Measurements from ENCODE around the gene CD101. TPM values are rescaled to one million over a fixed set of nuclear protein-coding genes. Genes with fewer than 3 reads are reported as not detected.

CD101 gene
- under 1 TPM in 3 of 6 donors, not detected in 3; 0.09 to 0.86 (median 0.14) TPM for polyA plus RNA-seq (ENCODE audit: low read depth in 6 of 6)

- DNase-seq (peak; percentile 6), ATAC-seq (ENCODE audit: low read depth in 2 of 2) (peak; percentile 34 to 41)
- Mint-ChIP-seq H3K27me3 (no peaks in the 10 kb centered on the region), H3K27ac (peak within 1 kb of the TSS in 5 of 6 donors; percentile 29 to 62 (median 53)), H3K9me3 (no peaks in the 10 kb centered on the region), H3K4me3 (peak within 1 kb of the TSS in 2 of 8 donors; percentile 1 to 9), H3K4me1 (peaks cover 5 to 23% (median 11%) of the 10 kb centered on the region in 3 donors), H3K36me3 (no peaks in the 10 kb centered on the region)
These were observed at the start of gene CD101 for GRCh38 chr1:117001254-117001927. CD101 (plus strand) TSS chr1:117001760; CDS start chr1:117001818, 58 bp downstream.

GRCh38 chr1:116952738-116953275, 48.8 kb upstream of the CD101 start:
- H3K36me3 Mint-ChIP-seq = no peaks in the 10 kb centered on the region
- H3K27ac Mint-ChIP-seq = no peak overlapping the region
- no peak for DNase-seq
- H3K27me3 Mint-ChIP-seq = peaks cover 0 to 9% (median 7%) of the 10 kb centered on the region in 3 donors
- no peaks in the 10 kb centered on the region for H3K4me1 Mint-ChIP-seq
- no peak for ATAC-seq (ENCODE audit: low read depth in 2 of 2)
- H3K4me3 Mint-ChIP-seq = no peak overlapping the region
- no peaks in the 10 kb centered on the region for H3K9me3 Mint-ChIP-seq

GRCh38 chr1:116954440-116954839, 47.1 kb upstream of the CD101 start:
- Mint-ChIP-seq H3K4me1 (no peaks in the 10 kb centered on the region), H3K27ac (no peak overlapping the region), H3K9me3 (no peaks in the 10 kb centered on the region), H3K36me3 (no peaks in the 10 kb centered on the region), H3K4me3 (no peak overlapping the region), H3K27me3 (peaks cover 0 to 9% (median 7%) of the 10 kb centered on the region in 3 donors)
- ATAC-seq (ENCODE audit: low read depth in 2 of 2) (no peak), DNase-seq (no peak)

- no peaks in the 10 kb centered on the region for H3K4me1 Mint-ChIP-seq
- no peak overlapping the region for H3K27ac Mint-ChIP-seq
- DNase-seq = no peak
- no peaks in the 10 kb centered on the region for H3K36me3 Mint-ChIP-seq
- H3K4me3 Mint-ChIP-seq = no peak overlapping the region
- H3K9me3 Mint-ChIP-seq = no peaks in the 10 kb centered on the region
- no peak for ATAC-seq (ENCODE audit: low read depth in 2 of 2)
- H3K27me3 Mint-ChIP-seq = peaks cover 0 to 5% (median 0%) of the 10 kb centered on the region in 3 donors
These were observed 45.2 kb upstream of the CD101 start for GRCh38 chr1:116956378-116956777.

GRCh38 chr1:116957646-116958045, 43.9 kb upstream of the CD101 start:
- H3K4me1 Mint-ChIP-seq = no peaks in the 10 kb centered on the region
- ATAC-seq (ENCODE audit: low read depth in 2 of 2) (no peak), DNase-seq (no peak)
- no peak overlapping the region for H3K27ac Mint-ChIP-seq
- H3K4me3 Mint-ChIP-seq = no peak overlapping the region
- H3K27me3 Mint-ChIP-seq = peaks cover 0 to 5% (median 0%) of the 10 kb centered on the region in 3 donors
- H3K9me3 Mint-ChIP-seq = no peaks in the 10 kb centered on the region
- H3K36me3 Mint-ChIP-seq = no peaks in the 10 kb centered on the region

- DNase-seq = no peak
- Mint-ChIP-seq H3K4me1 (no peaks in the 10 kb centered on the region), H3K27ac (no peak overlapping the region), H3K9me3 (no peaks in the 10 kb centered on the region), H3K36me3 (no peaks in the 10 kb centered on the region), H3K27me3 (peaks cover 0 to 5% (median 0%) of the 10 kb centered on the region in 3 donors), H3K4me3 (no peak overlapping the region)
- ATAC-seq (ENCODE audit: low read depth in 2 of 2) = no peak
These were observed 43.5 kb upstream of the CD101 start for GRCh38 chr1:116958110-116958509.

- Mint-ChIP-seq H3K4me3 (no peak overlapping the region), H3K27ac (no peak overlapping the region), H3K9me3 (no peaks in the 10 kb centered on the region), H3K36me3 (no peaks in the 10 kb centered on the region), H3K4me1 (no peaks in the 10 kb centered on the region), H3K27me3 (peaks cover 0 to 5% (median 0%) of the 10 kb centered on the region in 3 donors)
- no peak for DNase-seq
- no peak for ATAC-seq (ENCODE audit: low read depth in 2 of 2)
These were observed 42.6 kb upstream of the CD101 start for GRCh38 chr1:116958977-116959376.

- Mint-ChIP-seq H3K27me3 (peaks cover 0 to 5% (median 0%) of the 10 kb centered on the region in 3 donors), H3K4me1 (no peaks in the 10 kb centered on the region), H3K27ac (no peak overlapping the region), H3K36me3 (no peaks in the 10 kb centered on the region), H3K9me3 (no peaks in the 10 kb centered on the region), H3K4me3 (no peak overlapping the region)
- ATAC-seq (ENCODE audit: low read depth in 2 of 2) (no peak), DNase-seq (no peak)
These were observed 40.0 kb upstream of the CD101 start for GRCh38 chr1:116961606-116962005.

GRCh38 chr1:116962987-116963639, 38.4 kb upstream of the CD101 start:
- H3K4me3 Mint-ChIP-seq = no peak overlapping the region
- ATAC-seq (ENCODE audit: low read depth in 2 of 2) (no peak), DNase-seq (no peak)
- H3K36me3 Mint-ChIP-seq = no peaks in the 10 kb centered on the region
- peaks cover 0 to 5% (median 0%) of the 10 kb centered on the region in 3 donors for H3K27me3 Mint-ChIP-seq
- H3K27ac Mint-ChIP-seq = no peak overlapping the region
- no peaks in the 10 kb centered on the region for H3K4me1 Mint-ChIP-seq
- no peaks in the 10 kb centered on the region for H3K9me3 Mint-ChIP-seq

GRCh38 chr1:116966791-116967190, 34.8 kb upstream of the CD101 start:
- H3K36me3 Mint-ChIP-seq = no peaks in the 10 kb centered on the region
- H3K27ac Mint-ChIP-seq = no peak overlapping the region
- H3K9me3 Mint-ChIP-seq = peaks cover 0 to 8% (median 3%) of the 10 kb centered on the region in 7 donors
- ATAC-seq (ENCODE audit: low read depth in 2 of 2) = no peak
- peaks cover 0 to 6% (median 5%) of the 10 kb centered on the region in 3 donors for H3K27me3 Mint-ChIP-seq
- no peaks in the 10 kb centered on the region for H3K4me1 Mint-ChIP-seq
- DNase-seq = no peak
- H3K4me3 Mint-ChIP-seq = no peak overlapping the region

GRCh38 chr1:116968724-116969123, 32.8 kb upstream of the CD101 start:
- Mint-ChIP-seq H3K4me3 (no peak overlapping the region), H3K27ac (no peak overlapping the region), H3K27me3 (peaks cover 4 to 6% (median 5%) of the 10 kb centered on the region in 3 donors), H3K36me3 (no peaks in the 10 kb centered on the region), H3K9me3 (peaks cover 0 to 8% (median 3%) of the 10 kb centered on the region in 7 donors), H3K4me1 (no peaks in the 10 kb centered on the region)
- ATAC-seq (ENCODE audit: low read depth in 2 of 2) (no peak), DNase-seq (no peak)

GRCh38 chr1:116971258-116971860, 30.2 kb upstream of the CD101 start:
- no peaks in the 10 kb centered on the region for H3K4me1 Mint-ChIP-seq
- peaks cover 0 to 8% of the 10 kb centered on the region in 2 donors for H3K36me3 Mint-ChIP-seq
- H3K27me3 Mint-ChIP-seq = peaks cover 11 to 14% (median 11%) of the 10 kb centered on the region in 3 donors
- no peak for ATAC-seq (ENCODE audit: low read depth in 2 of 2)
- peaks cover 0 to 16% (median 5%) of the 10 kb centered on the region in 7 donors for H3K9me3 Mint-ChIP-seq
- H3K27ac Mint-ChIP-seq = no peak overlapping the region
- no peak overlapping the region for H3K4me3 Mint-ChIP-seq
- DNase-seq = no peak

GRCh38 chr1:116971965-116972673, 29.4 kb upstream of the CD101 start:
- H3K4me1 Mint-ChIP-seq = no peaks in the 10 kb centered on the region
- H3K27me3 Mint-ChIP-seq = peaks cover 11 to 14% (median 11%) of the 10 kb centered on the region in 3 donors
- no peak for DNase-seq
- H3K9me3 Mint-ChIP-seq = peaks cover 0 to 16% (median 5%) of the 10 kb centered on the region in 7 donors
- H3K4me3 Mint-ChIP-seq = no peak overlapping the region
- peaks cover 0 to 8% of the 10 kb centered on the region in 2 donors for H3K36me3 Mint-ChIP-seq
- H3K27ac Mint-ChIP-seq = no peak overlapping the region
- ATAC-seq (ENCODE audit: low read depth in 2 of 2) = no peak
